ENCODE data around the gene POC1A.

- TF ChIP-seq CTCF (IDR thresholded peaks at IDR 0.05) (no peak), EZH2 (IDR thresholded peaks at IDR 0.05; ENCODE audit: borderline replicate concordance, insufficient read depth, low read depth, low read length, poor library complexity, severe bottlenecking) (no peak)
These were observed 61.3 kb downstream of the POC1A start for GRCh38 chr3:52092891-52093290.
